ENCODE results near the gene SEL1L. TPM values are rescaled to one million over a fixed set of nuclear protein-coding genes. Genes with fewer than 3 reads are reported as not detected.
"Not testable (repeated sequence)": the region's sequence is repeated elsewhere in the genome, so short reads cannot be mapped to it uniquely, and the experiment has no call there.

SEL1L gene
- total RNA-seq, 1 experiment from 2014 or later = 43.5 TPM

GRCh38 chr14:81550001-81550637 lies 16.5 kb upstream of the SEL1L start:
- Histone ChIP-seq H3K4me1 (replicated peaks) (no peaks in the 10 kb centered on the region), H3K4me3 (no peak overlapping the region), H3K27me3 (replicated peaks) (no peaks in the 10 kb centered on the region), H3K27ac (no peak overlapping the region), H3K36me3 (no peaks in the 10 kb centered on the region), H3K9me3 (replicated peaks) (no peaks in the 10 kb centered on the region)
- DNase-seq (ENCODE audit: low read depth in 1 of 2, low spot score in 2 of 2) = no peak

GRCh38 chr14:81541206-81541605 lies 7.6 kb upstream of the SEL1L start:
- H3K4me3 ChIP-seq; H3K36me3 ChIP-seq; H3K27ac ChIP-seq; H3K4me1 ChIP-seq (replicated peaks); DNase-seq (ENCODE audit: low read depth in 1 of 2, low spot score in 2 of 2); H3K27me3 ChIP-seq (replicated peaks); H3K9me3 ChIP-seq (replicated peaks): not testable (repeated sequence)

- no peaks in the 10 kb centered on the region for H3K9me3 ChIP-seq (replicated peaks)
- H3K4me1 ChIP-seq (replicated peaks) = peaks cover 7% of the 10 kb centered on the region; the same call in 1 of the 2 replicates
- no peak overlapping the region for H3K4me3 ChIP-seq
- peaks cover 5% of the 10 kb centered on the region; the same call in 1 of the 2 replicates for H3K36me3 ChIP-seq
- H3K27me3 ChIP-seq (replicated peaks) = no peaks in the 10 kb centered on the region
- H3K27ac ChIP-seq = no peak overlapping the region
- DNase-seq (ENCODE audit: low read depth in 1 of 2, low spot score in 2 of 2) = no peak
Observed at GRCh38 chr14:81537193-81537592, 3.5 kb upstream of the SEL1L start.

- H3K27me3 ChIP-seq (replicated peaks) = no peaks in the 10 kb centered on the region
- H3K4me3 ChIP-seq = no peak overlapping the region
- H3K9me3 ChIP-seq (replicated peaks) = no peaks in the 10 kb centered on the region
- H3K27ac ChIP-seq = no peak overlapping the region
- no peak for DNase-seq (ENCODE audit: low read depth in 1 of 2, low spot score in 2 of 2)
- peaks cover 8% of the 10 kb centered on the region; the same call in 1 of the 2 replicates for H3K4me1 ChIP-seq (replicated peaks)
- H3K36me3 ChIP-seq = peaks cover 5% of the 10 kb centered on the region; the same call in 1 of the 2 replicates
Observed at GRCh38 chr14:81536241-81536771, 2.7 kb upstream of the SEL1L start.

- Histone ChIP-seq H3K36me3 (peaks cover 11% of the 10 kb centered on the region), H3K27me3 (replicated peaks) (no peaks in the 10 kb centered on the region), H3K9me3 (replicated peaks) (no peaks in the 10 kb centered on the region), H3K4me3 (no peak overlapping the region), H3K27ac (no peak overlapping the region), H3K4me1 (replicated peaks) (peaks cover 8% of the 10 kb centered on the region; the same call in 1 of the 2 replicates)
- no peak for DNase-seq (ENCODE audit: low read depth in 1 of 2, low spot score in 2 of 2)
Observed at GRCh38 chr14:81535396-81536164, 1.9 kb upstream of the SEL1L start.

GRCh38 chr14:81534510-81535074 lies 939 bp upstream of the SEL1L start:
- Histone ChIP-seq H3K4me1 (replicated peaks) (peaks cover 8% of the 10 kb centered on the region; the same call in 1 of the 2 replicates), H3K36me3 (peaks cover 11% of the 10 kb centered on the region), H3K27me3 (replicated peaks) (no peaks in the 10 kb centered on the region), H3K4me3 (no peak overlapping the region), H3K27ac (no peak overlapping the region), H3K9me3 (replicated peaks) (no peaks in the 10 kb centered on the region)
- no peak for DNase-seq (ENCODE audit: low read depth in 1 of 2, low spot score in 2 of 2)

GRCh38 chr14:81533212-81533535 lies 479 bp downstream of the SEL1L start:
- Histone ChIP-seq H3K36me3 (peaks cover 11% of the 10 kb centered on the region), H3K4me3 (peak overlapping the region; percentile 74), H3K9me3 (replicated peaks) (no peaks in the 10 kb centered on the region), H3K27ac (peak overlapping the region; percentile 2; the same call in 1 of the 2 replicates), H3K4me1 (replicated peaks) (peaks cover 8% of the 10 kb centered on the region; the same call in 1 of the 2 replicates), H3K27me3 (replicated peaks) (no peaks in the 10 kb centered on the region)
- no peak for DNase-seq (ENCODE audit: low read depth in 1 of 2, low spot score in 2 of 2)

- Histone ChIP-seq H3K4me1 (replicated peaks) (peaks cover 8% of the 10 kb centered on the region; the same call in 1 of the 2 replicates), H3K27me3 (replicated peaks) (no peaks in the 10 kb centered on the region), H3K36me3 (peaks cover 11% of the 10 kb centered on the region), H3K4me3 (no peak overlapping the region), H3K27ac (no peak overlapping the region), H3K9me3 (replicated peaks) (no peaks in the 10 kb centered on the region)
- DNase-seq (ENCODE audit: low read depth in 1 of 2, low spot score in 2 of 2) = no peak
Observed at GRCh38 chr14:81529391-81529790, 4.3 kb downstream of the SEL1L start.

- H3K27ac ChIP-seq = no peak overlapping the region
- no peaks in the 10 kb centered on the region for H3K9me3 ChIP-seq (replicated peaks)
- DNase-seq (ENCODE audit: low read depth in 1 of 2, low spot score in 2 of 2) = no peak
- H3K4me3 ChIP-seq = no peak overlapping the region
- H3K27me3 ChIP-seq (replicated peaks) = no peaks in the 10 kb centered on the region
- no peaks in the 10 kb centered on the region for H3K4me1 ChIP-seq (replicated peaks)
- peaks cover 28% of the 10 kb centered on the region for H3K36me3 ChIP-seq
Observed at GRCh38 chr14:81525129-81525528, 8.5 kb downstream of the SEL1L start.

GRCh38 chr14:81523616-81524015 lies 10.0 kb downstream of the SEL1L start:
- no peak overlapping the region for H3K27ac ChIP-seq
- no peak overlapping the region for H3K4me3 ChIP-seq
- no peaks in the 10 kb centered on the region for H3K9me3 ChIP-seq (replicated peaks)
- no peak for DNase-seq (ENCODE audit: low read depth in 1 of 2, low spot score in 2 of 2)
- no peaks in the 10 kb centered on the region for H3K27me3 ChIP-seq (replicated peaks)
- H3K4me1 ChIP-seq (replicated peaks) = no peaks in the 10 kb centered on the region
- H3K36me3 ChIP-seq = peaks cover 41% of the 10 kb centered on the region

- Histone ChIP-seq H3K27ac (no peak overlapping the region), H3K36me3 (peaks cover 41% of the 10 kb centered on the region), H3K4me3 (no peak overlapping the region), H3K4me1 (replicated peaks) (no peaks in the 10 kb centered on the region), H3K27me3 (replicated peaks) (no peaks in the 10 kb centered on the region), H3K9me3 (replicated peaks) (no peaks in the 10 kb centered on the region)
- DNase-seq (ENCODE audit: low read depth in 1 of 2, low spot score in 2 of 2) = no peak
Observed at GRCh38 chr14:81523016-81523415, 10.6 kb downstream of the SEL1L start.

GRCh38 chr14:81521356-81521755 lies 12.3 kb downstream of the SEL1L start:
- no peaks in the 10 kb centered on the region for H3K9me3 ChIP-seq (replicated peaks)
- H3K4me1 ChIP-seq (replicated peaks) = no peaks in the 10 kb centered on the region
- peaks cover 53% of the 10 kb centered on the region for H3K36me3 ChIP-seq
- no peak overlapping the region for H3K4me3 ChIP-seq
- no peak overlapping the region for H3K27ac ChIP-seq
- DNase-seq (ENCODE audit: low read depth in 1 of 2, low spot score in 2 of 2) = no peak
- H3K27me3 ChIP-seq (replicated peaks) = no peaks in the 10 kb centered on the region

GRCh38 chr14:81519200-81520011 lies 14.2 kb downstream of the SEL1L start:
- no peaks in the 10 kb centered on the region for H3K4me1 ChIP-seq (replicated peaks)
- H3K27me3 ChIP-seq (replicated peaks) = no peaks in the 10 kb centered on the region
- H3K9me3 ChIP-seq (replicated peaks) = no peaks in the 10 kb centered on the region
- H3K36me3 ChIP-seq = peaks cover 55% of the 10 kb centered on the region
- H3K4me3 ChIP-seq = no peak overlapping the region
- DNase-seq (ENCODE audit: low read depth in 1 of 2, low spot score in 2 of 2) = no peak
- no peak overlapping the region for H3K27ac ChIP-seq
